ENCODE measurements around the gene LRRC8B.
"Not testable (repeated sequence)": the region's sequence is repeated elsewhere in the genome, so short reads cannot be mapped to it uniquely, and the experiment has no call there.

LRRC8B gene

GRCh38 chr1:89521977-89522376 is 2.7 kb upstream of the LRRC8B start:
- not testable (repeated sequence) for DNase-seq (ENCODE audit: low read depth); H3K4me3 ChIP-seq (ENCODE audit: low read depth, low read length)

DNA sequence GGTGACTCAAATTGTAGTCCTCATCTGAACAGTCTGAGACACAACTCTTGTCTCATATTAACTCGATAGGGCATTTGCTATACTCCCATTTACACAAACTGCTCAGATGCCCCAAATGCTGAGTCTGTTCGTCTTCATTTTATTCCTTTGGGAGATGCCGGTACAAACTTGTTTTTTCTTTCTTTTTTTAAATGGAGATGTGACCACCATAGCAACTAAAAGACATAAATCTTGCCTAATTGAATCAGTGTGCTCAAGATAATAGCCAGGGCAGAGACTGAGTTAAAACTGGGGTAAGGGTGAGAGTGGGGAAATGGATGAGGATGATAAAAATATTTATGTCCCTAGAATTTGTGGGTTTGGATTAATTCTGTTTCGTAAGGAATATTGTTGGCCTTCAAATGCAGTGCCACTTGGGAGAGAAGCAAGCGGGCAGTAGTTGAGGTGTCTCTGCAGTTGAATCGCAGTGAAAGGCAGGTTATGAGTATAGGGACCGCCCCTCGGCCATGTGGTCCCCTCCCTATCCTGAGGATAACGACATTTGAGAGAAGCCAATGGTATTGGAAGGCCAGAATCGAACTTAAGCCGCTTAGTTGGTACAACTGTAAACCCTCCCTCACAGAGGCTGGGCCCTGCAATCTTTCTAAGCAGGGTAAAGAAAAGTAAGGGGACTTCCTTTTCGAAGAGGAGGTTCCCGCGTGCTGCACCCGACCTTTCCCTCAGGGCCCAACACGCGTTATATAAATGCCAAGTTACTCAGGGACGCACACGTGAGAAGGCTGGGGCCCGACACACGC is 859 bp upstream of the LRRC8B start:
- peak overlapping the region; percentile 91 for H3K4me3 ChIP-seq (ENCODE audit: low read depth, low read length)
- no peak for DNase-seq (ENCODE audit: low read depth)

DNA sequence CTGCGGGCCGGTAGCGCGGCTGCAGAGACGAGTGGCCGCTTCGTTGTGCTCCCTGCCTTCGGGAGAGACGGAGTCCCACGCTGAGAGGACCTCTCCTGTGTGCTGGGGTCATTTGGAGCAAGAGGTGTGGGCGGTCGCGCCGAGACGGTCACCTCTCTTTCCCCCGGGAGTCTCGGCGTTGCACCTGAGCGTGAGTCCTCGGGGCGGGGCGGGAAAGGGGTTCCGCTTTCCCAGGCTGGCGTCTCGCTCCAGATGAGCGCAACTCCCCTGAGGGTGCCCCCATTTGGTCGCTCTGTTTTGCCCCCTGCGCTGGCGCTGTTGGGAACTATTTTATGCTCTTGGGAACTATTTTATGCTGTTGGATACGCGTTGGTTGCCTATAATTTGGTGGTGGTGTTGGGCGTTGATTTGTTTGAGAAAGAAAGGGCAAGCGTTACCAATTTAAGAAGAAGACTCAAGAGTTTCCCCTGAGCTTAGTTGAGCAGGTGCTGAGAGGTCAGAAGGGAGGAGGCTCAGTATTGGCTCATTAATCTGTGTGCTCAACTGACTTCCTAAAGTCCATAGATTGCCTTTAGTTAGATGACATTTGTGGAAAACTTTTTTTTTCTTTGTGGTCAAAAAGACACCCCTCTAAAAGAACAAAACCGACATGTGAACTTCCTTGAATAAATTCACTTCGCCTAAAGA is 683 bp downstream of the LRRC8B start:
- DNase-seq (ENCODE audit: low read depth) = no peak
- peak overlapping the region; percentile 91 for H3K4me3 ChIP-seq (ENCODE audit: low read depth, low read length)

- DNase-seq (ENCODE audit: low read depth) = no peak
- H3K4me3 ChIP-seq (ENCODE audit: low read depth, low read length) = no peak overlapping the region
These were observed 2.6 kb downstream of the LRRC8B start for GRCh38 chr1:89527256-89527655.

- no peak overlapping the region for H3K4me3 ChIP-seq (ENCODE audit: low read depth, low read length)
- no peak for DNase-seq (ENCODE audit: low read depth)
These were observed 3.2 kb downstream of the LRRC8B start for GRCh38 chr1:89527750-89528381.

GRCh38 chr1:89528382-89528780 is 3.8 kb downstream of the LRRC8B start:
- no peak for DNase-seq (ENCODE audit: low read depth)
- no peak overlapping the region for H3K4me3 ChIP-seq (ENCODE audit: low read depth, low read length)

- H3K4me3 ChIP-seq (ENCODE audit: low read depth, low read length) = no peak overlapping the region
- DNase-seq (ENCODE audit: low read depth) = no peak
These were observed 4.6 kb downstream of the LRRC8B start for GRCh38 chr1:89529196-89529595.

GRCh38 chr1:89530444-89531089 is 5.9 kb downstream of the LRRC8B start:
- no peak for DNase-seq (ENCODE audit: low read depth)

DNA sequence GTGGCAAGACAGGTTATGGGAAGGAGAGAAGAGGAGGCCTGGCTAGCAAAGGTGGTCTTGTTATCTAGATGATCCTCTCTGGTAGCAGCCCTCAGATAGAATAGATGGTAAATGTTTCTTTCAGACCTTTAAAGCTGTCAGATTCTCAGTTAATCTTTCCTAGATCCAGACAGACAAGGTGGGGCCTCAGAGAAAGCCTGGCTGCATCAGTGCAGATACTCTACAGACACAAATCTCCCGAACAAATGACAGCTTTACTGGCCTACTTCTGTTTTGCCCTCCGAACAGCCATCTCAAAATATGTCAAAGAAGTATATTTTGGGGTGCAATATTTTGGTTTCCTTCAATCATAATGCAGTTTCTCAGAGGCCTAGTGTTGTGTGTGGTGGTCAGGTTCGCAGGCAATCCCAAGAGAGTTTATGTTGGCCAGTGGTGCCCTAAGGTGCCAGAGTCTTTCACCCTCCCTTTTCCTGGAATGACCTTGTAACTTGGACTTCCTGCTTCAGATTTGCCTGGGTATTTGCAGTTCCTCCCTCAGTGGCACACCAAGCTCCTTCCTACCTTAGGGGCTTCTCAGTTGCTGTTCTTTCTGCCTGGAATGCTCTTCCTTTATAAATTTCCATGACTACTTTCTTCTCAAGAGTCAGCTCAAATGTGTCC is 7.0 kb downstream of the LRRC8B start:
- H3K4me3 ChIP-seq (ENCODE audit: low read depth, low read length) = no peak overlapping the region
- DNase-seq (ENCODE audit: low read depth) = no peak

More at GRCh38 chr1:89530444-89531089, 5.9 kb downstream of the LRRC8B start:
- no peak overlapping the region for H3K4me3 ChIP-seq (ENCODE audit: low read depth, low read length)

GRCh38 chr1:89532228-89532627 is 7.6 kb downstream of the LRRC8B start:
- no peak for DNase-seq (ENCODE audit: low read depth)
- no peak overlapping the region for H3K4me3 ChIP-seq (ENCODE audit: low read depth, low read length)

DNA sequence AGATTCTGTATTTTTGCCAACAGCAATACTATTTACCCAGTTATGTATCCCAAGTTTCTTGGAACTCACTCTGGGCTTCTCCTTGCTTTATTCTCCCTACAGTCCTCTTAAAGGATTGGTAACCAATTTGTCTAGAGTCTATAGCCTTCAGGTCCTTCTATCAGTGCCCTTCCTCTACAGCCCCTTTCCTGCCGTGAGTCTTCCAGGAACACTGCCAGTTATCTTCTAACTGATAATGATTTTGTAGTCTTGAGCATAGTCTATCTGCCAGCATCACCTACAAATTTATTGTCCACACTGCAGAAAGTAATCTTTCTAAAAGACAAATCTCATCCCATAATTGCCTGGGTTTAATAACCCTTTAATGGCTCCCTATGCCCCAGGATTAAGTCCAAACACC is 8.2 kb downstream of the LRRC8B start:
- no peak overlapping the region for H3K4me3 ChIP-seq (ENCODE audit: low read depth, low read length)
- DNase-seq (ENCODE audit: low read depth) = no peak

DNA sequence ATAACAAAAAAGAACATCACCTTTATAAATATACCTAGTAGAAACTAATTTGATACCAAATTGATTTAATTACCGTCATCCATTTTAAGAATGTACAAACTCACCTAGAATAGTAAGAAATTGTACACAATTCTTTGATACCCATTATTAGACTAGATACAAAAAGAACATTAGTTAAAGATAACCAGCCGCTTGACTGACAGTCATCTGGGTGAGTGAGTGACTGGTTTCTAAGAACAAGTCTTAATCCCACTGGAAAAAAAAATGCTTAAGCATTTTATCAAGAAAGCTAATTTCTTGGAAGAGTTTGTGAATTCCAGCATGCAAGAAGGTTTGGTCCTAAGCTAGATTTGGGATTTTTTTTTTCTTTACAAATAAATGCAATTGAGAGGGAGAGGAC is 10.9 kb downstream of the LRRC8B start:
- no peak for DNase-seq (ENCODE audit: low read depth)
- no peak overlapping the region for H3K4me3 ChIP-seq (ENCODE audit: low read depth, low read length)

GRCh38 chr1:89536555-89537341 is 12.1 kb downstream of the LRRC8B start:
- H3K4me3 ChIP-seq (ENCODE audit: low read depth, low read length) = no peak overlapping the region
- DNase-seq (ENCODE audit: low read depth) = no peak

DNA sequence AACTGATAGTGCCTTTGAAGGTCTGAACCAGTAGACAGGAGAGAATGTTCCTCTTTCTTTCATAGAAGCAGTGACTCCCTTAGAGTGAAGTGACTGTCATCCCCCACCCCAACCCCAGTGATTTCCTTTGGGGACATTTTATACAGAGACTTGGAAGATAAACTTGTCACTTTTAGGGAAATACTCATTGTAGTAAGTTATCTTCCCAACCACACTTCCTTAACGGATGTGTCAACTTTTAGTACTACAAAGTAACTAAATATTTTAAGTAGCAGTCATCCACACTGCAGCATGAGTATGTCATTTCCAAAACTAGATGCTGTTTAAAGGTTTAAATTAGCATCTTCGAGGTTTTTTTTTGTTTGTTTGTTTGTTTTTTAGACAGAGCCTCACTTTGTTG is 13.7 kb downstream of the LRRC8B start:
- H3K4me3 ChIP-seq (ENCODE audit: low read depth, low read length) = no peak overlapping the region
- no peak for DNase-seq (ENCODE audit: low read depth)

- no peak for DNase-seq (ENCODE audit: low read depth)
- H3K4me3 ChIP-seq (ENCODE audit: low read depth, low read length) = no peak overlapping the region
These were observed 14.5 kb downstream of the LRRC8B start for GRCh38 chr1:89539128-89539527.

DNA sequence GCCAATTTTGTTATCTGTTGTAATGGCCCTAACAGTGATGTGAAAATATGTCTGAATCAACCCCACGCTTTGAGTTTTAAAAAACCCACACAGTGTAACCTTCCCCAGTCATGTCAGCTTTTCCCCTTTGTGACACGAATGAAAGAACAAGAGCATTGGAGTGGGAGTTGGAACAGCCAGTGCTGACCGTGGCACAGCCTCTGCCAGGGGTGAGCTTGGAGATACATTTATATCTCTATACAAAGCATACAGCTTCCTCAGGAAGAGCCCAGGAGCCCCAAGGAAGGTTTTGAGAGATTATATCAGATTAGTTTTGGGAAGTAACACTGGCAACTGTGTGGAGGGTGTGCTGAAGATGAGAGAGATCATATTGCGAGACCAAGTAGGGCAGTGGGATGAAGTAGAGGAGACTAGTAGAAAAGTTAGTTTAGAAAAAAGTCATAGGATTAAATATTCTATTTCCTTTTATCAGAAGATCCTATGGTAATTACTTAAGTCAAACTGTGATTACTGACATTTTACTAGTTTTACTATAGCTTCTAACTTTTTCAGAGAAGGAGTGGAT is 15.9 kb downstream of the LRRC8B start:
- DNase-seq (ENCODE audit: low read depth) = no peak
- H3K4me3 ChIP-seq (ENCODE audit: low read depth, low read length) = no peak overlapping the region

DNA sequence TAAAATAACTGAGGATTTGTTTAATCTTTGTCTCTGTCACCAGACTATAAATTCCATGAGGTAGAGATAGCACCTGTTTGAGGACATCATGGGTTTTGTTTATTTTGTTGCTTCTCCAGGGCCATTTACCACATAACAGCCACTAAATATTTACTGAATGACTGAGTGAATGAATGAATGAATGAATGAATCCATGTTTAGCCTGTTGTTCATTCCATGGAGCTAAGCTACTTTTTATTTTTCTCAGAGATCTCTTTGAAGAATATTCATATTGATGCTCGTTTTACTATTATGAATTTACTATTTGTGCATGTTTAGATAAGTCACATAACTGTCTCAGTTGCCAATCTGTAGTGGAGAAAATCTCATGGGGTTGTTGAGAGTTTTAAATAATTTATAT is 17.7 kb downstream of the LRRC8B start:
- no peak for DNase-seq (ENCODE audit: low read depth)

DNA sequence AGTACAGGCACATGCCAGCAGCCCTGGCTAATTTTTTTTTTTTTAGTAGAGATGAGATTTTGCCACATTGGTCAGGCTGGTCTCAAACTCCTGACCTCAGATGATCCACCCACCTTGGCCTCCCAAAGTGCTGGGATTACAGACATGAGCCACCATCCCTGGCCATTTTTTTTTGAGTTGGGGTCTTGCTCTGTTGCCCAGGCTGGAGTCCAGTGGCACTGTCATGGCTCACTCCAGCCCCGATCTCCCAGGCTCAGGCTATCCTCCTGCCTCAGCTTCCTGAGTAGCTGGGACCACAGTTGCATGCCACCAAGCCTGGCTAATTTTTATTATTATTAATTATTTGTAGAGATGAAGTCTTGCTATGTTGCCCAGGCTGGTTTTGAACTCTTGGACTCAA is 19.0 kb downstream of the LRRC8B start:
- H3K4me3 ChIP-seq (ENCODE audit: low read depth, low read length); DNase-seq (ENCODE audit: low read depth): not testable (repeated sequence)

More for the DNA sequence above, 17.7 kb downstream of the LRRC8B start:
- no peak overlapping the region for H3K4me3 ChIP-seq (ENCODE audit: low read depth, low read length)
